ENCODE results near the gene NIN. TPM values are rescaled to one million over a fixed set of nuclear protein-coding genes. Genes with fewer than 3 reads are reported as not detected.

NIN gene
- total RNA-seq, 4 donors from 2014 or later, result 22.7 to 32.2 (median 28.5) TPM

DNA sequence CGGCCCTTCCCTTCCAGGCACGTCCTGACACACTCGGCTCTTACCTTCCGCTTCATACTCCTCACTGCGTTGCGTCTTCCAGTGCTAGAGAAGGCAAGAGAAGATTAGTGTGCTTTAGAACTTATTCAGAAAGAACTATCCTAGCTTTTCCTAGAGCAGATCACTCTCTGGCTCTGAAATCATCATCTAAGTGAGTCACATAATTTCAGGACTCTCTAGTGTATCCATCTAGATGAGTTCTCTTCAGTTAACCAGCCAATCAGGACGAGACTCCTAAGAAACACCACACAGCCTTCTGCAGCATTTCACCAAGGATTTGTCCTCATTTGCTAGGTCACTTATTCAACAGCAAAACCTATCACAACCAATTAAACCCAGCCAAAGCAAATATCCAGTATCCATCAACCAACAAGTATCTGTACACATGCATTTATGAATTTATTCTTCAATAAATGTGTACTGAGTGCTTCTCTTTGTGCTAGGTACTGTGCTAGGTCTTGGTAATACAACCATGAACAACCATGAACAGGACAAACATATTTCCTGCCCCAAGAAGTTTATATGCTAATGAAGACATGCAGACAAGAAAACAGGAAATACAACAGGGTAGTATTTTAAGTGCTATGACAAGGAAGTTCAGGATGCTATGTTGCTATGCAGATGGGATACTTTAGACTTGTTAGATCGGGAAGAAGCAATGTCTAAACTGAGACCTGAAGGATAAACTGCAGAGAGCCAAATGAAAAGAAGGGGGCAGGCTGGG, 52.1 kb downstream of the NIN start:
- intact Hi-C loops (cut with DNase I; ENCODE audit: low total_unique reads), result loop anchor here (5.0 kb wide), 1 partner anchor 242 kb away; no protein-coding TSS in a partner anchor
- no peak for DNase-seq (ENCODE audit: low spot score in 2 of 2)
- TF ChIP-seq, protein P1, sequence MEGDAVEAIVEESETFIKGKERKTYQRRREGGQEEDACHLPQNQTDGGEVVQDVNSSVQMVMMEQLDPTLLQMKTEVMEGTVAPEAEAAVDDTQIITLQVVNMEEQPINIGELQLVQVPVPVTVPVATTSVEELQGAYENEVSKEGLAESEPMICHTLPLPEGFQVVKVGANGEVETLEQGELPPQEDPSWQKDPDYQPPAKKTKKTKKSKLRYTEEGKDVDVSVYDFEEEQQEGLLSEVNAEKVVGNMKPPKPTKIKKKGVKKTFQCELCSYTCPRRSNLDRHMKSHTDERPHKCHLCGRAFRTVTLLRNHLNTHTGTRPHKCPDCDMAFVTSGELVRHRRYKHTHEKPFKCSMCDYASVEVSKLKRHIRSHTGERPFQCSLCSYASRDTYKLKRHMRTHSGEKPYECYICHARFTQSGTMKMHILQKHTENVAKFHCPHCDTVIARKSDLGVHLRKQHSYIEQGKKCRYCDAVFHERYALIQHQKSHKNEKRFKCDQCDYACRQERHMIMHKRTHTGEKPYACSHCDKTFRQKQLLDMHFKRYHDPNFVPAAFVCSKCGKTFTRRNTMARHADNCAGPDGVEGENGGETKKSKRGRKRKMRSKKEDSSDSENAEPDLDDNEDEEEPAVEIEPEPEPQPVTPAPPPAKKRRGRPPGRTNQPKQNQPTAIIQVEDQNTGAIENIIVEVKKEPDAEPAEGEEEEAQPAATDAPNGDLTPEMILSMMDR (IDR thresholded peaks at IDR 0.05), result no peak
- no peak for TF ChIP-seq POLR2A (IDR thresholded peaks at IDR 0.05)

DNA sequence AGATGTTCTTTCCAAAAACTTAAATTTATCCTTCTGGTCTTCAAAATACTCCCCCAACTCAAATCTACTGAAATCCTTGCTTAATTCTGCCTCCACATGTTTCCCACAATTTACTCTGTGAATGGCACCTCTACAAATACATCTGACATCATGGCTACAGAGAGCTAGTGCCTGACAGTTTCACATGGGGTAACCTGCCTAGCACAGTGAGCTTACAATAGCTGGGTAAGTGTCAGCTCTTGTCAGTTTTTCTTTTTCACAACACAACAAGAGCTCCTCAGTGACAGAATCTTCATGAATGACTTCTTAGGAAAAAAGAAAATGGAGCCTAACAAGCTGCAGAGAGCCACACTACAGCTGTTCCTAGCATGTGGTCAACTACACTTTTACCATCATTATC, 54.4 kb downstream of the NIN start:
- DNase-seq (ENCODE audit: low spot score in 2 of 2), result no peak
- H3K4me3 ChIP-seq (ENCODE audit: low read depth, poor library complexity, severe bottlenecking), result no peak overlapping the region
- no peak for TF ChIP-seq POLR2A (IDR thresholded peaks at IDR 0.05)
- TF ChIP-seq, protein P1 (IDR thresholded peaks at IDR 0.05), result no peak
- intact Hi-C loops (cut with DNase I; ENCODE audit: low total_unique reads), result loop anchor here (5.0 kb wide), 1 partner anchor 239 kb away; no protein-coding TSS in a partner anchor

More for the DNA sequence above, 52.1 kb downstream of the NIN start:
- WGBS, 2 donors, result 64 to 66% methylated on average over 8 of the region's 8 CpGs
- H3K4me3 ChIP-seq (ENCODE audit: low read depth, poor library complexity, severe bottlenecking), result no peak overlapping the region

DNA sequence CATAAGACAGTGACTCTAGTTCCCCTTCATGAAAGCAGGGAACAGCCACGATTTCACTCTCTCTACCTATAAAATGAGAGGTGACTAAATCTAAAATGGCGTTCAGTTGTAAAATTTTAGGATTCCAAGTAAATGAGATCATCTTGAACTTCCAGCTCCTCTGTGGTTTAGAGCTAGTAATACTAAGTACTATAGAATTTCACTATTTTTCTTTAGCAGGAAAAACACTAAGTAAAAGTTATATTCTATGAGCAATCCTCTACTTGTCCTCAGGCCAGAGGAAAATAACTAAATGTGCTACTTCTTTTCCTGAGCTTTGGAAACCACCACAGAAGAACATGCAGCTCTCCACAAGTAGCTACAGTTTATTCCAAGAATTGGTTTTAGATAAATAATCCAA, 55.6 kb downstream of the NIN start:
- no peak for DNase-seq (ENCODE audit: low spot score in 2 of 2)
- 37 to 57% methylated on average over 2 of the region's 2 CpGs for WGBS, 2 donors
- no peak overlapping the region for H3K4me3 ChIP-seq (ENCODE audit: low read depth, poor library complexity, severe bottlenecking)
- TF ChIP-seq, protein P1 (IDR thresholded peaks at IDR 0.05), result no peak
- TF ChIP-seq POLR2A (IDR thresholded peaks at IDR 0.05), result no peak
- intact Hi-C loops (cut with DNase I; ENCODE audit: low total_unique reads), result loop anchor here (5.0 kb wide), 1 partner anchor 238 kb away; no protein-coding TSS in a partner anchor

DNA sequence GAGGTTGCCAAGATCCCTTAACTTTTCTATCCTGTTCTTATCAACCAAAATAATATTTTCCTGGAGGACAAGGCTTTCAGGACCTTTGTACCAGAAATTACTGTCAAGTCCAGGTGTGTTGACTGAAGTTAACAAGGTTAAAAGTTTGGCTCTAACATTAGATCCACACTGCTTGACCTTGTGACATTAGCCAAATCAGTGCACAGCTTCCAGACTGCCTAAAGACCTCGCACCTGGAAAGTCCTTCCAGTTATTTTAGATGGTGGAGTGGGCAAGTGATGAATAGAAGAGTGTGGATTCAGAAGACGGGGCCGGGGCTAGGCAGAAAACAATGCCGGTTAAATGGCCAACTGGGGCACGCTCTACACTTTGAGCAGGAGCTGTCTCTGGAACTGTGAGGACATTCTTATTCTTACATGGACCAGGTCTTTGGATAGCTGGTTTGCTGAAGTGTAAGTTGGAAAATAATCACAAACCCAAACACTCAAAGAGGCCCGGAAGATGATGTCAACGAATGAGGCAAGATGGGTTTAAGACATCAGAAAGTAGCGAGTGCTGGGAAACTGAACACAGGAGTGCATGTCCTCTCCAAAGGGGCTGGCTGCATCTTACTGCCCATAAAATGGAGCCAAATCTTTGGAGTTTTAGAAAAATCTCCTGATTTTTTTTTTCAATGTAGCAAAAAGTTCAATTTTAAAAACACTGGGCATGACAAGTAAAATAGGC, 56.3 kb downstream of the NIN start:
- intact Hi-C loops (cut with DNase I; ENCODE audit: low total_unique reads), result loop anchor here (5.0 kb wide), 1 partner anchor 237 kb away; no protein-coding TSS in a partner anchor
- TF ChIP-seq, protein P1 (IDR thresholded peaks at IDR 0.05), result no peak
- no peak for TF ChIP-seq POLR2A (IDR thresholded peaks at IDR 0.05)
- WGBS, 2 donors, result 77 to 89% methylated on average over 8 of the region's 8 CpGs
- DNase-seq (ENCODE audit: low spot score in 2 of 2), result no peak
- H3K4me3 ChIP-seq (ENCODE audit: low read depth, poor library complexity, severe bottlenecking), result no peak overlapping the region

DNA sequence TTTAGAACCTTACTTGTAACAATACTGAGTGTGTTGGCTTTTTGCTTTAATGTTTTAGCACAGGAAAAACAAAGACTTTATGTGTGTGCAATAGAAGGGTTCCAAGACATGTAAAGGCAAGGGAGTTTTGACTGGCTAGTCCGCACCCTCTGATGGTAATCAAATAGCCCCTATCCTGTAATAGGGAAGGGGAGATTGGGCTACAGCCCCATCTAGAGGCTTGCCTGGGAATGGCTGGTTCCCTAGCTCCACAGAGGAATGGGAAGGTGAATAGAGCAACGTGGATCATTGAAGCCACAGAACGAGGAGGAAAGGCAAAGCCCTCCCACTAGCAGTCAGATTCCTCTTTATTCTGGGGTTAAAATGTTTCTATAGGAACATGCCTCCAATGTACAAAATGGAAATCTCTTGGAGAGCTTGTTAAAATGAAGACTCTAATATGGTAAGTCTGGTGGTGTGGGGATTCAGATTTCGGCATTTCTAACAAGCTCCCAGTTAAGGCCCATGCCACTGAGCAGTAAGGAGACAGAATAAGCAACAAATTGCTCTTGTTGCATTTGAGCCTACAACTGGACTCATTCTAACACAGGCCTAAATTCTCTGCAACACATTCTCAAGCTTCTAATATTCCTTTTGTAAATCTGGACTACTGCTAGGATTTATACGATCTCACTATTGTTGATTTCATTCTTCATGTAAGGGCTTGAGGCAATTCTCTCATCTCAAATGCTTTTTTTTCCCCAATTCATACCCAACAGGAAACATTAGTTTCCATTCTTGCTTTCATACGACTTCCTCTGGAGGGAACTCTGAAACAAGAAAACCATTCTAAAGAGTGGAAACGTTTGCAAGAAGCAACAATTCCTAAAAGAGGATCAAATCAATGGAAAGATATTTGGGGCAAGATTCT, 57.1 kb downstream of the NIN start:
- peak; percentile 31 to 87 for DNase-seq (ENCODE audit: low spot score in 2 of 2)
- WGBS, 2 donors, result 48 to 54% methylated on average over 7 of the region's 7 CpGs
- TF ChIP-seq POLR2A (IDR thresholded peaks at IDR 0.05), result no peak
- TF ChIP-seq, protein P1 (IDR thresholded peaks at IDR 0.05), result peak in 1 of 3 donors; percentile 37
- H3K4me3 ChIP-seq (ENCODE audit: low read depth, poor library complexity, severe bottlenecking), result no peak overlapping the region
- intact Hi-C loops (cut with DNase I; ENCODE audit: low total_unique reads), result no loop called here

Measured in lower leg skin (tissue), 4 donors.